Trophoblast cell (in vitro differentiated cells and primary cell): ENCODE data around the gene SYT12.

Experiments used
- DNase-seq, 2 donors: peaks; one replicate each; pipeline ENCODE4 v3.0.0-alpha.2; 2016
- H2AFZ ChIP-seq: 2 replicates; pipeline ENCODE4 v1.6.1; 2013; ENCODE audit warnings: low read length, moderate library complexity, mild to moderate bottlenecking; ENCODE audit not compliant: insufficient read depth, poor library complexity
- H2AK5ac ChIP-seq: 2 replicates; pipeline ENCODE4 v1.6.1; 2013; ENCODE audit warnings: mild to moderate bottlenecking, low read length
- H2BK120ac ChIP-seq: 2 replicates; pipeline ENCODE4 v1.6.1; 2013; ENCODE audit warnings: low read length, mild to moderate bottlenecking, moderate library complexity; ENCODE audit not compliant: insufficient read depth, poor library complexity
- H2BK12ac ChIP-seq: 2 replicates; pipeline ENCODE4 v1.6.1; 2013; ENCODE audit warnings: mild to moderate bottlenecking, low read length, moderate library complexity
- H2BK5ac ChIP-seq: 2 replicates; pipeline ENCODE4 v1.6.1; 2013; ENCODE audit warnings: low read length, low read depth, moderate library complexity, mild to moderate bottlenecking; ENCODE audit not compliant: poor library complexity
- H3K14ac ChIP-seq: 2 replicates; pipeline ENCODE4 v1.6.1; 2013; ENCODE audit warnings: mild to moderate bottlenecking, low read length
- H3K18ac ChIP-seq: 2 replicates; pipeline ENCODE4 v1.6.1; 2013; ENCODE audit warnings: mild to moderate bottlenecking, low read length
- H3K23ac ChIP-seq: 2 replicates; pipeline ENCODE4 v1.6.1; 2013; ENCODE audit warnings: low read length
- H3K27ac ChIP-seq: 2 replicates; pipeline ENCODE4 v1.5.1; 2013; ENCODE audit warnings: low read depth, mild to moderate bottlenecking, inconsistent platforms, low read length, moderate library complexity
- H3K27me3 ChIP-seq: 2 replicates; pipeline ENCODE4 v1.6.1; 2013; ENCODE audit warnings: inconsistent platforms, mild to moderate bottlenecking, low read length, moderate library complexity; ENCODE audit not compliant: insufficient read depth
- H3K36me3 ChIP-seq, 2 experiments: 1 replicate in 1 of 2; 2 replicates in 1 of 2; pipeline ENCODE4 v1.6.1; 2013; ENCODE audit warnings: low read length in 2 of 2, mild to moderate bottlenecking in 2 of 2, moderate library complexity in 1 of 2; ENCODE audit not compliant: insufficient read depth in 2 of 2, control insufficient read depth in 1 of 2
- H3K4ac ChIP-seq: 2 replicates; pipeline ENCODE4 v1.6.1; 2013; ENCODE audit warnings: low read depth, mild to moderate bottlenecking, low read length, moderate library complexity
- H3K4me1 ChIP-seq, 2 experiments: 1 replicate in 1 of 2; 2 replicates in 1 of 2; pipeline ENCODE4 v1.6.1; 2013; ENCODE audit warnings: low read length in 2 of 2, mild to moderate bottlenecking in 2 of 2, moderate library complexity in 1 of 2; ENCODE audit not compliant: insufficient read depth in 2 of 2, control insufficient read depth in 1 of 2
- H3K4me2 ChIP-seq: 2 replicates; pipeline ENCODE4 v1.6.1; 2013; ENCODE audit warnings: inconsistent platforms, mild to moderate bottlenecking, low read length, moderate library complexity
- H3K4me3 ChIP-seq: 2 replicates; pipeline ENCODE4 v1.5.1; 2013; ENCODE audit warnings: mild to moderate bottlenecking, low read depth, low read length, inconsistent platforms
- H3K79me1 ChIP-seq: one replicate; pipeline ENCODE4 v1.6.1; 2013; ENCODE audit warnings: low read length
- H3K79me2 ChIP-seq: 2 replicates; pipeline ENCODE4 v1.6.1; 2013; ENCODE audit warnings: low read length, mild to moderate bottlenecking; ENCODE audit not compliant: control insufficient read depth, insufficient read depth, poor library complexity
- H3K9ac ChIP-seq: 2 replicates; pipeline ENCODE4 v1.6.1; 2013; ENCODE audit warnings: mild to moderate bottlenecking, low read length
- H3K9me3 ChIP-seq: 2 replicates; pipeline ENCODE4 v1.6.1; 2013; ENCODE audit warnings: low read depth, mild to moderate bottlenecking, control low read depth, inconsistent platforms, low read length; ENCODE audit not compliant: insufficient read depth
- H4K12ac ChIP-seq: 2 replicates; pipeline ENCODE4 v1.6.1; 2013; ENCODE audit warnings: low read depth, mild to moderate bottlenecking, low read length, moderate library complexity
- H4K8ac ChIP-seq: 2 replicates; pipeline ENCODE4 v1.6.1; 2013; ENCODE audit warnings: low read depth, mild to moderate bottlenecking, low read length, moderate library complexity
- H4K91ac ChIP-seq: one replicate; pipeline ENCODE4 v1.6.1; 2013; ENCODE audit warnings: low read depth, mild to moderate bottlenecking, low read length, moderate library complexity
- WGBS: extraction: QIAGEN DNeasy Blood & Tissue Kit; methylation state at CpG from one replicate; pipeline ENCODE4 v1.1.7; 2013; ENCODE audit warnings: missing lambda C conversion rate; ENCODE audit not compliant: insufficient read length, insufficient coverage; ENCODE audit errors: extremely low coverage; 5-methylcytosine and 5-hydroxymethylcytosine counted together

Gene SYT12

DNA sequence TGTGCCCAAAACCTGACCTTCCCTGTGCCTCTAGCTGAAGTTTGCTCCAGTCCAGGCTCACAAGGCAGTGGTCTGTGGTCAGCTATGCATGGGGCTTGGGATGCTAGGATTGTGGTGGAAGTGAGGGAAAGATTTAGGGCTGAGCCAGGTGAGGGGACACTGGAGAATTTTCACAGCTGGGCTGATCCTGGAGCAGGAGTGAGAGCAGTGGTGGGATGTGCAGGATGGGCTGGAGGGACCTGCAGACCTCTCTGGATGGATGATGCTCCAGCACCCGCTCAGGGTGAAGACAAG, 72.2 kb downstream of the SYT12 start:
- DNase-seq, result no peak
- Histone ChIP-seq H3K14ac (no peak overlapping the region), H2BK12ac (no peak overlapping the region), H3K9ac (no peak overlapping the region), H3K27ac (no peak overlapping the region), H3K23ac (no peak overlapping the region), H3K4ac (no peak overlapping the region), H3K18ac (no peak overlapping the region), H4K8ac (no peak overlapping the region), H3K79me1 (no peaks in the 10 kb centered on the region), H2BK120ac (no peak overlapping the region), H3K4me1 (no peaks in the 10 kb centered on the region), H2AFZ (no peak overlapping the region), H4K12ac (no peak overlapping the region), H2AK5ac (no peak overlapping the region), H3K27me3 (no peaks in the 10 kb centered on the region), H3K9me3 (peaks cover 2% of the 10 kb centered on the region), H3K4me2 (no peak overlapping the region), H2BK5ac (no peak overlapping the region), H3K36me3 (no peaks in the 10 kb centered on the region), H3K4me3 (no peak overlapping the region), H4K91ac (no peak overlapping the region), H3K79me2 (no peaks in the 10 kb centered on the region)
- WGBS, result no CpG with 5 or more reads among the region's 1 CpG

DNA sequence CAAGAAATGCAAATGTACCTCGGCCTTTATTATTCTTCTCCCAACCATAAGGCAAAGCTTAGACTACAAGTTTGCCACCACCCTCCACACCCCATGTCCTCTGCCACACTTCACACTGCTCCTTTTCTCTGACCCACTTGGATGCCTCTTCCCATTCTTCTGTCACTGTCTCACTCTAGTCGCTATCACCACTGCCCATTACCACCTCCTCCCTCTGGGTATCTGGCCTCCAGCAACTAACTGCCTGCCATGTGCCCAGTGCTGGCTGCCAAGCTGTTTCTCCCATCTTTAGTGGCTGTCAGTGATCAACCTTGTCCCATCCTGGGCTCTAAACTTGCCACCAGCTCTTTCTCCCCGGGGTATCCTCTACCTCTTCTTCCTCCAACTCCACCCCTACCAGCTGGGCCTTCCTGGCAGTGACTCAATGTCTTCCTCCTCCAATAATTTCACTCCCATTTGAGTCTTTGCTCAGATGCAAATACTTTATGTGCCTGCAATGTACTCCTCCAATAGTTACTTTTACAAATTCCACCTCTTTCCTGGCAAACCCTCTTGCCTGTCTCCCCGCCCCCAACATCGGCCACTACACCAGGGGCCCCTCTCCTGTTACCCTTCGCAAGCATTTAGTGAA, 76.0 kb downstream of the SYT12 start:
- Histone ChIP-seq H2BK120ac (no peak overlapping the region), H3K36me3 (no peaks in the 10 kb centered on the region), H4K12ac (no peak overlapping the region), H4K8ac (no peak overlapping the region), H2AK5ac (no peak overlapping the region), H3K4me3 (no peak overlapping the region), H3K9me3 (peaks cover 2% of the 10 kb centered on the region), H3K23ac (no peak overlapping the region), H3K79me2 (no peaks in the 10 kb centered on the region), H3K79me1 (no peaks in the 10 kb centered on the region), H3K4ac (no peak overlapping the region), H3K27me3 (no peaks in the 10 kb centered on the region), H3K18ac (no peak overlapping the region), H2AFZ (no peak overlapping the region), H3K14ac (no peak overlapping the region), H2BK5ac (no peak overlapping the region), H3K4me2 (no peak overlapping the region), H3K4me1 (no peaks in the 10 kb centered on the region), H2BK12ac (no peak overlapping the region), H3K9ac (no peak overlapping the region), H3K27ac (no peak overlapping the region), H4K91ac (no peak overlapping the region)
- whole genome bisulfite sequencing, result no CpG with 5 or more reads among the region's 6 CpGs
- DNase-seq, result no peak

DNA sequence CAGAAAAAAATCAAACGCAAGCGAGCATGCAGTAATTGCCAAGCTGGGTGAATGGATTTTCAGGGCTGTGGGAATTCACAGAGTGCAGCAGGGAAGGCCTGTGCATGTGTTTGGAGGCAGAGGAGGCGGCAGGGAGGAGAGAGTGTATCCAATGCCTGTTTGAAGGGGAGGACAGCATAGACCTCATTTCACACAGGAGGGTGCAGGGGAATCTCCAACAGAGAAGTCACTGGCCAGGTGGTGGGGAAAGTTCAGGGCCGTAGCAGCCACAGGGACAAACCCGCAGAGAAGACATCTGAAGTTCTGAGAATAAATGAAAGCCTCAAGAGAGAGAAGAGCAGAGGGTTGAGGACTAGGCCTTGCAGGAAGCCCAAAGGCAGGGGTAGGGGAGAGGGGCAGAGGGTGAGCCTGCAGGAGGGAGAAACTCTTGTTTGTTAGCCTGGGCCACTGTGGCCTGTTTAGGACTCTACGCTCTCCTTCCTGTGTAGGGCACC, 76.9 kb downstream of the SYT12 start:
- Histone ChIP-seq H3K4ac (no peak overlapping the region), H4K8ac (no peak overlapping the region), H3K4me2 (no peak overlapping the region), H2AK5ac (no peak overlapping the region), H3K79me1 (no peaks in the 10 kb centered on the region), H2BK120ac (no peak overlapping the region), H2BK12ac (no peak overlapping the region), H3K14ac (no peak overlapping the region), H2BK5ac (no peak overlapping the region), H3K23ac (no peak overlapping the region), H4K91ac (no peak overlapping the region), H3K9me3 (peaks cover 2% of the 10 kb centered on the region), H3K4me1 (no peaks in the 10 kb centered on the region), H3K27me3 (no peaks in the 10 kb centered on the region), H2AFZ (no peak overlapping the region), H3K18ac (no peak overlapping the region), H4K12ac (no peak overlapping the region), H3K4me3 (peak overlapping the region; percentile 23), H3K79me2 (no peaks in the 10 kb centered on the region), H3K9ac (no peak overlapping the region), H3K27ac (no peak overlapping the region), H3K36me3 (no peaks in the 10 kb centered on the region)
- WGBS, result no CpG with 5 or more reads among the region's 6 CpGs
- DNase-seq, result no peak
